WTC11 (cell line): ENCODE measurements around the gene PABPN1L. TPM values are rescaled to one million over a fixed set of nuclear protein-coding genes. Genes with fewer than 3 reads are reported as not detected.

Experiments used
- ATAC-seq: fragments of 200-7000 bp; cut with Tn5 transposase; 2 replicates; pipeline ENCODE4 v1.10.0; 2021; ENCODE audit warnings: mild to moderate bottlenecking, moderate library complexity
- CTCF ChIA-PET: fragments of 300-600 bp; sonication (Branson Sonifier 250); formaldehyde crosslinking; loops from one replicate; lab custom pipeline; 2021; ENCODE audit warnings: antibody characterized with exemption; lab: Charles Lee
- POLR2A ChIA-PET: fragments of 350-600 bp; sonication (Branson Sonifier 250); formaldehyde crosslinking; loops from one replicate; lab custom pipeline; 2021; ENCODE audit warnings: antibody characterized with exemption; lab: Charles Lee
- DNase-seq: peaks from one replicate; pipeline ENCODE4 v3.0.0; 2021; ENCODE audit warnings: low spot score
- H3K27ac Mint-ChIP-seq: 2 replicates; pipeline ENCODE4 v1.8.0; 2021; ENCODE audit warnings: mixed read lengths
- H3K27me3 Mint-ChIP-seq: 2 replicates; pipeline ENCODE4 v1.8.0; 2021; ENCODE audit warnings: low read depth, mild to moderate bottlenecking, moderate library complexity, mixed read lengths
- H3K36me3 Mint-ChIP-seq: 2 replicates; pipeline ENCODE4 v1.8.0; 2021; ENCODE audit warnings: mixed read lengths
- H3K4me1 Mint-ChIP-seq: 2 replicates; pipeline ENCODE4 v1.8.0; 2022; ENCODE audit warnings: mixed read lengths
- H3K4me3 Mint-ChIP-seq: 2 replicates; pipeline ENCODE4 v1.8.0; 2021; ENCODE audit warnings: mild to moderate bottlenecking, moderate library complexity, mixed read lengths
- H3K9me3 Mint-ChIP-seq: 2 replicates; pipeline ENCODE4 v1.8.0; 2021; ENCODE audit warnings: mixed read lengths
- EMX1 ChIP-seq: fragments of 250-450 bp; sonication (Bioruptor Pico); IDR thresholded peaks from 2 replicates; pipeline ENCODE4 v1.8.0; 2021; ENCODE audit warnings: mild to moderate bottlenecking
- HMGA2 ChIP-seq: fragments of 250-450 bp; sonication (Bioruptor Pico); IDR thresholded peaks from 2 replicates; pipeline ENCODE4 v1.4.0; 2021; ENCODE audit warnings: mild to moderate bottlenecking, moderate library complexity
- JUN ChIP-seq: sonication (generic); formaldehyde crosslinking; IDR thresholded peaks from 2 replicates; pipeline ENCODE4 v1.8.0; 2023; ENCODE audit warnings: mild to moderate bottlenecking, missing genetic modification reagents
- MYBL2 ChIP-seq: sonication (generic); formaldehyde crosslinking; IDR thresholded peaks from 2 replicates; pipeline ENCODE4 v1.8.1; 2023; ENCODE audit warnings: mild to moderate bottlenecking, moderate library complexity, missing genetic modification reagents
- NFE2L1 ChIP-seq: sonication (generic); formaldehyde crosslinking; IDR thresholded peaks from 2 replicates; pipeline ENCODE4 v1.8.1; 2023; ENCODE audit warnings: missing genetic modification reagents
- OVOL2 ChIP-seq: fragments of 250-450 bp; sonication (Bioruptor Pico); IDR thresholded peaks from 2 replicates; pipeline ENCODE4 v1.9.0; 2021; ENCODE audit warnings: mild to moderate bottlenecking, borderline replicate concordance
- SOX15 ChIP-seq: fragments of 250-450 bp; sonication (Bioruptor Pico); IDR thresholded peaks from 2 replicates; pipeline ENCODE4 v1.9.0; 2021; ENCODE audit warnings: mild to moderate bottlenecking
- SP1 ChIP-seq: sonication (generic); formaldehyde crosslinking; conservative IDR thresholded peaks from 2 replicates; pipeline ENCODE4 v1.8.1; 2022; ENCODE audit warnings: missing genetic modification reagents
- TP53 ChIP-seq: sonication (generic); formaldehyde crosslinking; IDR thresholded peaks from 2 replicates; pipeline ENCODE4 v1.8.1; 2023; ENCODE audit warnings: mild to moderate bottlenecking, missing genetic modification reagents
- ZBTB21 ChIP-seq: sonication (generic); formaldehyde crosslinking; IDR thresholded peaks from 2 replicates; pipeline ENCODE4 v1.8.1; 2023; ENCODE audit warnings: mild to moderate bottlenecking, missing genetic modification reagents, borderline replicate concordance
- ZNF232 ChIP-seq: sonication (generic); formaldehyde crosslinking; IDR thresholded peaks from 2 replicates; pipeline ENCODE4 v1.8.0; 2022; ENCODE audit warnings: mild to moderate bottlenecking, missing genetic modification reagents
- ZNF425 ChIP-seq: fragments of 250-450 bp; sonication (Bioruptor Pico); conservative IDR thresholded peaks from 2 replicates; pipeline ENCODE4 v1.9.0; 2021; ENCODE audit warnings: mild to moderate bottlenecking
- ZNF671 ChIP-seq: fragments of 250-450 bp; sonication (Bioruptor Pico); IDR thresholded peaks from 2 replicates; pipeline ENCODE4 v1.8.0; 2021; ENCODE audit warnings: mild to moderate bottlenecking
- total RNA-seq: library from RNA; stranded (reverse); gene quantifications from 3 replicates; pipeline ENCODE4 v1.2.3, GENCODE V29; 2021
- TF ChIP-seq, protein P1 (sequence below): sonication (generic); formaldehyde crosslinking; IDR thresholded peaks from 2 replicates; pipeline ENCODE4 v1.8.1; 2023; ENCODE audit warnings: mild to moderate bottlenecking, missing genetic modification reagents, moderate library complexity
- TF ChIP-seq, protein P2 (sequence below): sonication (generic); formaldehyde crosslinking; IDR thresholded peaks from 2 replicates; pipeline ENCODE4 v1.8.1; 2022; ENCODE audit warnings: mild to moderate bottlenecking, missing genetic modification reagents, moderate library complexity, borderline replicate concordance
- TF ChIP-seq, protein P3 (sequence below): fragments of 250-450 bp; sonication (Bioruptor Pico); IDR thresholded peaks from 2 replicates; pipeline ENCODE4 v1.9.0; 2021; ENCODE audit warnings: mild to moderate bottlenecking, borderline replicate concordance
- TF ChIP-seq, protein P4 (sequence below): sonication (generic); formaldehyde crosslinking; IDR thresholded peaks from 2 replicates; pipeline ENCODE4 v1.8.0; 2023; ENCODE audit warnings: missing genetic modification reagents, mild to moderate bottlenecking, borderline replicate concordance

PABPN1L gene
- total RNA-seq, 1 experiment from 2014 or later = not detected

DNA sequence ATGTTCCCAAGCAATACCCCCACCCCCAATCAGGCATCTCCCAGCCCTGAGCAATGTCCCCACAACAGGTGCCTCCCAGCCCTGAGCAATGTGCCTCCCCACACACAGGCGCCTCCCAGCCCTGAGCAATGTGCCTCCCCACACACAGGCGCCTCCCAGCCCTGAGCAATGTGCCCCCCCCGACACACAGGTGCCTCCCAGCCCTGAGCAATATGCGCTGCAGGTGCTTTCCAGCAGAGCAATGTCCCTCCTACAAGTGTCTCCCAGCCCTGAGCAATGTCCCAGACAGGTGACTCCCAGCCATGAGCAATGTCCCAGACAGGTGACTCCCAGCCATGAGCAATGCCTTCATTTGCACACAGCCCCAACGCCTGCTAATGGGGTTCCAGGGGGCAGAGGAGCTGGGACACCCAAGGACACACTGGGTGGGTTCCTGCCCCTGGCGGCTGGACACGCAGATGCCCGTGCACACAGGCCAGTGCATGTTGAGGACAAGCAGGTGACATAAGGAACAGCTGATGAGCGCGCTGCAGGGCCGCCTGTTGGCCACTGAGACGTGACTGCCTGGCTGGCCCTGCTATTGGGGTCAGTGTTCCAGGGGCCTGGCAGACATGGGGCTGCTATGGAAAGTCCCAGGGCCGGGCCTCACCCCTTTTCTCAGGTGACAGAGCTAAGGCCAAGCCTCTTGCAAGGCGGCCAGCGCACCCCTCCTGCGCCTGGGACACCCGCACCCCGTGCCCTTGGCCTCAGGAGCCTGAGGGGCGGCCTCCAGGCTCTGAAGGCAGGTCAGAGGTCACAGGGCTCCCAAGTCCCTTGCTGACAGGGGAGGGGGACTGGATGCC, 26.9 kb upstream of the PABPN1L start:
- Mint-ChIP-seq H3K9me3 (no peaks in the 10 kb centered on the region), H3K4me3 (no peak overlapping the region)
- ATAC-seq = no peak
- TF ChIP-seq EMX1 = no peak
- no peak for TF ChIP-seq HMGA2 (CRISPR knock-in tag)
- TF ChIP-seq, protein P1, sequence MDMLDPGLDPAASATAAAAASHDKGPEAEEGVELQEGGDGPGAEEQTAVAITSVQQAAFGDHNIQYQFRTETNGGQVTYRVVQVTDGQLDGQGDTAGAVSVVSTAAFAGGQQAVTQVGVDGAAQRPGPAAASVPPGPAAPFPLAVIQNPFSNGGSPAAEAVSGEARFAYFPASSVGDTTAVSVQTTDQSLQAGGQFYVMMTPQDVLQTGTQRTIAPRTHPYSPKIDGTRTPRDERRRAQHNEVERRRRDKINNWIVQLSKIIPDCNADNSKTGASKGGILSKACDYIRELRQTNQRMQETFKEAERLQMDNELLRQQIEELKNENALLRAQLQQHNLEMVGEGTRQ = no peak
- TF ChIP-seq, protein P2, sequence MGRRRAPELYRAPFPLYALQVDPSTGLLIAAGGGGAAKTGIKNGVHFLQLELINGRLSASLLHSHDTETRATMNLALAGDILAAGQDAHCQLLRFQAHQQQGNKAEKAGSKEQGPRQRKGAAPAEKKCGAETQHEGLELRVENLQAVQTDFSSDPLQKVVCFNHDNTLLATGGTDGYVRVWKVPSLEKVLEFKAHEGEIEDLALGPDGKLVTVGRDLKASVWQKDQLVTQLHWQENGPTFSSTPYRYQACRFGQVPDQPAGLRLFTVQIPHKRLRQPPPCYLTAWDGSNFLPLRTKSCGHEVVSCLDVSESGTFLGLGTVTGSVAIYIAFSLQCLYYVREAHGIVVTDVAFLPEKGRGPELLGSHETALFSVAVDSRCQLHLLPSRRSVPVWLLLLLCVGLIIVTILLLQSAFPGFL (CRISPR knock-in tag) = no peak
- TF ChIP-seq MYBL2 (CRISPR knock-in tag) = no peak
- no peak for TF ChIP-seq ZBTB21 (CRISPR knock-in tag)
- no peak for TF ChIP-seq ZNF425
- no peak for TF ChIP-seq TP53 (CRISPR knock-in tag)
- no peak for TF ChIP-seq SP1 (CRISPR knock-in tag)
- no peak for TF ChIP-seq ZNF671
- TF ChIP-seq SOX15 (CRISPR knock-in tag) = no peak
- TF ChIP-seq, all 79 proteins: peak for 0
- CTCF ChIA-PET = no interaction called here
- no peak for DNase-seq
- no peak overlapping the region for H3K27ac Mint-ChIP-seq
- no peaks in the 10 kb centered on the region for H3K4me1 Mint-ChIP-seq
- H3K36me3 Mint-ChIP-seq = no peaks in the 10 kb centered on the region
- H3K27me3 Mint-ChIP-seq = peaks cover 2% of the 10 kb centered on the region; the same call in 1 of the 2 replicates
- POLR2A ChIA-PET = interaction anchor here (0.5 kb wide), 1 partner anchor 108 kb away, joined by 4 read pairs; no protein-coding TSS in a partner anchor

GRCh38 chr16:88892065-88892464, 25.6 kb upstream of the PABPN1L start:
- ChIA-PET POLR2A (no interaction called here), CTCF (no interaction called here)
- no peaks in the 10 kb centered on the region for H3K4me1 Mint-ChIP-seq
- H3K9me3 Mint-ChIP-seq = no peaks in the 10 kb centered on the region
- peaks cover 2% of the 10 kb centered on the region; the same call in 1 of the 2 replicates for H3K27me3 Mint-ChIP-seq
- no peak for DNase-seq
- no peak overlapping the region for H3K27ac Mint-ChIP-seq
- no peak for ATAC-seq
- H3K36me3 Mint-ChIP-seq = no peaks in the 10 kb centered on the region
- H3K4me3 Mint-ChIP-seq = no peak overlapping the region
- no peak for TF ChIP-seq ZNF425
- no peak for TF ChIP-seq OVOL2 (CRISPR knock-in tag)
- TF ChIP-seq JUN (CRISPR knock-in tag) = no peak
- TF ChIP-seq ZNF232 (CRISPR knock-in tag) = no peak
- no peak for TF ChIP-seq HMGA2 (CRISPR knock-in tag)
- TF ChIP-seq, protein P2 (CRISPR knock-in tag) = no peak
- TF ChIP-seq, protein P3, sequence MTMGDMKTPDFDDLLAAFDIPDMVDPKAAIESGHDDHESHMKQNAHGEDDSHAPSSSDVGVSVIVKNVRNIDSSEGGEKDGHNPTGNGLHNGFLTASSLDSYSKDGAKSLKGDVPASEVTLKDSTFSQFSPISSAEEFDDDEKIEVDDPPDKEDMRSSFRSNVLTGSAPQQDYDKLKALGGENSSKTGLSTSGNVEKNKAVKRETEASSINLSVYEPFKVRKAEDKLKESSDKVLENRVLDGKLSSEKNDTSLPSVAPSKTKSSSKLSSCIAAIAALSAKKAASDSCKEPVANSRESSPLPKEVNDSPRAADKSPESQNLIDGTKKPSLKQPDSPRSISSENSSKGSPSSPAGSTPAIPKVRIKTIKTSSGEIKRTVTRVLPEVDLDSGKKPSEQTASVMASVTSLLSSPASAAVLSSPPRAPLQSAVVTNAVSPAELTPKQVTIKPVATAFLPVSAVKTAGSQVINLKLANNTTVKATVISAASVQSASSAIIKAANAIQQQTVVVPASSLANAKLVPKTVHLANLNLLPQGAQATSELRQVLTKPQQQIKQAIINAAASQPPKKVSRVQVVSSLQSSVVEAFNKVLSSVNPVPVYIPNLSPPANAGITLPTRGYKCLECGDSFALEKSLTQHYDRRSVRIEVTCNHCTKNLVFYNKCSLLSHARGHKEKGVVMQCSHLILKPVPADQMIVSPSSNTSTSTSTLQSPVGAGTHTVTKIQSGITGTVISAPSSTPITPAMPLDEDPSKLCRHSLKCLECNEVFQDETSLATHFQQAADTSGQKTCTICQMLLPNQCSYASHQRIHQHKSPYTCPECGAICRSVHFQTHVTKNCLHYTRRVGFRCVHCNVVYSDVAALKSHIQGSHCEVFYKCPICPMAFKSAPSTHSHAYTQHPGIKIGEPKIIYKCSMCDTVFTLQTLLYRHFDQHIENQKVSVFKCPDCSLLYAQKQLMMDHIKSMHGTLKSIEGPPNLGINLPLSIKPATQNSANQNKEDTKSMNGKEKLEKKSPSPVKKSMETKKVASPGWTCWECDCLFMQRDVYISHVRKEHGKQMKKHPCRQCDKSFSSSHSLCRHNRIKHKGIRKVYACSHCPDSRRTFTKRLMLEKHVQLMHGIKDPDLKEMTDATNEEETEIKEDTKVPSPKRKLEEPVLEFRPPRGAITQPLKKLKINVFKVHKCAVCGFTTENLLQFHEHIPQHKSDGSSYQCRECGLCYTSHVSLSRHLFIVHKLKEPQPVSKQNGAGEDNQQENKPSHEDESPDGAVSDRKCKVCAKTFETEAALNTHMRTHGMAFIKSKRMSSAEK = no peak
- TF ChIP-seq, protein P4, sequence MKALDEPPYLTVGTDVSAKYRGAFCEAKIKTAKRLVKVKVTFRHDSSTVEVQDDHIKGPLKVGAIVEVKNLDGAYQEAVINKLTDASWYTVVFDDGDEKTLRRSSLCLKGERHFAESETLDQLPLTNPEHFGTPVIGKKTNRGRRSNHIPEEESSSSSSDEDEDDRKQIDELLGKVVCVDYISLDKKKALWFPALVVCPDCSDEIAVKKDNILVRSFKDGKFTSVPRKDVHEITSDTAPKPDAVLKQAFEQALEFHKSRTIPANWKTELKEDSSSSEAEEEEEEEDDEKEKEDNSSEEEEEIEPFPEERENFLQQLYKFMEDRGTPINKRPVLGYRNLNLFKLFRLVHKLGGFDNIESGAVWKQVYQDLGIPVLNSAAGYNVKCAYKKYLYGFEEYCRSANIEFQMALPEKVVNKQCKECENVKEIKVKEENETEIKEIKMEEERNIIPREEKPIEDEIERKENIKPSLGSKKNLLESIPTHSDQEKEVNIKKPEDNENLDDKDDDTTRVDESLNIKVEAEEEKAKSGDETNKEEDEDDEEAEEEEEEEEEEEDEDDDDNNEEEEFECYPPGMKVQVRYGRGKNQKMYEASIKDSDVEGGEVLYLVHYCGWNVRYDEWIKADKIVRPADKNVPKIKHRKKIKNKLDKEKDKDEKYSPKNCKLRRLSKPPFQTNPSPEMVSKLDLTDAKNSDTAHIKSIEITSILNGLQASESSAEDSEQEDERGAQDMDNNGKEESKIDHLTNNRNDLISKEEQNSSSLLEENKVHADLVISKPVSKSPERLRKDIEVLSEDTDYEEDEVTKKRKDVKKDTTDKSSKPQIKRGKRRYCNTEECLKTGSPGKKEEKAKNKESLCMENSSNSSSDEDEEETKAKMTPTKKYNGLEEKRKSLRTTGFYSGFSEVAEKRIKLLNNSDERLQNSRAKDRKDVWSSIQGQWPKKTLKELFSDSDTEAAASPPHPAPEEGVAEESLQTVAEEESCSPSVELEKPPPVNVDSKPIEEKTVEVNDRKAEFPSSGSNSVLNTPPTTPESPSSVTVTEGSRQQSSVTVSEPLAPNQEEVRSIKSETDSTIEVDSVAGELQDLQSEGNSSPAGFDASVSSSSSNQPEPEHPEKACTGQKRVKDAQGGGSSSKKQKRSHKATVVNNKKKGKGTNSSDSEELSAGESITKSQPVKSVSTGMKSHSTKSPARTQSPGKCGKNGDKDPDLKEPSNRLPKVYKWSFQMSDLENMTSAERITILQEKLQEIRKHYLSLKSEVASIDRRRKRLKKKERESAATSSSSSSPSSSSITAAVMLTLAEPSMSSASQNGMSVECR (CRISPR knock-in tag) = no peak
- TF ChIP-seq NFE2L1 (CRISPR knock-in tag) = no peak
- no peak for TF ChIP-seq SP1 (CRISPR knock-in tag)
- TF ChIP-seq EMX1 = no peak
